ENCODE data around the gene MSLN. TPM values are rescaled to one million over a fixed set of nuclear protein-coding genes. Genes with fewer than 3 reads are reported as not detected.

The MSLN gene
- total and polyA plus RNA-seq, 9 of the 15 experiments (the other 6 are each of a cell fraction or from before 2014, with no cell fraction given): not detected

DNA sequence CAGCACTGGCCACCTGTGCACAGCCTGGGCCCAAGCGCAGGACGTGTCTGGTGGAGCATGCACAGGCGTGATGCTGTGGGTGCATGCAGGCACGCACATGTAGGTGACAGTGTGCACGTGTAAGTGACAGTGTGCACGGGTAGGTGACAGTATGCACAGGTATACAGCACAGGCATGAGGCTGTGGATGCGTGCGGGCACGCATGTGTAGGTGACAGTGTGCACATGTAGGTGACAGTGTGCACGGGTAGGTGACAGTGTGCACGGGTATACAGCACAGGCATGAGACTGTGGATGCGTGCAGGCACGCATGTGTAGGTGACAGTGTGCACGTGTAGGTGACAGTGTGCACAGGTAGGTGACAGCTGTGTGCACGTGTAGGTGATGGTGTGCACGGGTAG, 19.8 kb downstream of the MSLN start:
- WGBS (ENCODE audit: insufficient coverage, low coverage, missing lambda C conversion rate): 32% methylated on average over 16 of the region's 16 CpGs
- Histone ChIP-seq H3K36me3 (ENCODE audit: control insufficient read depth, insufficient read depth, low read length) (peaks cover 8% of the 10 kb centered on the region; the same call in 1 of the 3 replicates), H3K4me1 (replicated peaks in 1 of 2; ENCODE audit: control insufficient read depth in 2 of 2, insufficient read depth in 2 of 2, low read length in 2 of 2) (peaks cover 5 to 76% of the 10 kb centered on the region in 2 experiments; a peak in 3 of 5 replicates), H3K4me3 (no peak overlapping the region), H3K9me1 (ENCODE audit: control insufficient read depth, insufficient read depth, low read length) (no peaks in the 10 kb centered on the region), H3K79me2 (ENCODE audit: control insufficient read depth, insufficient read depth, low read length) (no peaks in the 10 kb centered on the region), H2AFZ (ENCODE audit: low read depth, low read length) (no peak overlapping the region), H3K27me3 (ENCODE audit: control insufficient read depth in 2 of 2, insufficient read depth in 2 of 2, low read length in 2 of 2) (peaks cover 0 to 11% of the 10 kb centered on the region in 2 experiments; a peak in 2 of 5 replicates), H3K27ac (ENCODE audit: extremely low read depth, low read depth, low read length) (no peak overlapping the region), H3K9ac (ENCODE audit: insufficient read depth in 1 of 2, low read depth in 2 of 2, low read length in 2 of 2) (no peak overlapping the region; a peak in 1 of 4 replicates), H3K9me3 (replicated peaks; ENCODE audit: control insufficient read depth, insufficient read depth, low read depth, low read length) (no peaks in the 10 kb centered on the region), H3K4me2 (ENCODE audit: insufficient read depth, low read length) (no peak overlapping the region), H4K20me1 (replicated peaks; ENCODE audit: control insufficient read depth, insufficient read depth, low read length) (peaks cover 10% of the 10 kb centered on the region)
- no TSS peak for BruUV-seq (replicated peaks)
- POLR2A ChIA-PET: interaction anchor here (0.6 to 1.1 kb wide), 3 partner anchors 10 to 552 kb away, joined by 3 to 7 read pairs (median 5); no protein-coding TSS in a partner anchor
- CTCF ChIA-PET (ENCODE audit: low intra/inter-chr PET ratio): no interaction called here
- intact Hi-C loops (cut with micrococcal nuclease): no loop called here
- in situ Hi-C loops (cut with MboI): no loop called here
- DNase-seq (ENCODE audit: extremely low read depth in 1 of 4, low spot score in 3 of 4) (no peak), ATAC-seq (no peak), FAIRE-seq (no peak)
- no peak for TF ChIP-seq FOXJ2 (tag; IDR thresholded peaks at IDR 0.05)
- TF ChIP-seq, protein P1, sequence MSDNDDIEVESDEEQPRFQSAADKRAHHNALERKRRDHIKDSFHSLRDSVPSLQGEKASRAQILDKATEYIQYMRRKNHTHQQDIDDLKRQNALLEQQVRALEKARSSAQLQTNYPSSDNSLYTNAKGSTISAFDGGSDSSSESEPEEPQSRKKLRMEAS (CRISPR knock-in tag; IDR thresholded peaks at IDR 0.05): peak; percentile 66

GRCh38 chr16:781346-782010, 20.9 kb downstream of the MSLN start:
- 0 out of 2 replicates have a peak, but pooled peaks have one; percentile 12 for TF ChIP-seq TFAP4 (CRISPR knock-in tag; IDR thresholded peaks at IDR 0.05; ENCODE audit: borderline replicate concordance)
- no peak for TF ChIP-seq CAMTA2 (CRISPR knock-in tag; conservative IDR thresholded peaks at IDR 0.05)
- TF ChIP-seq, protein P2, sequence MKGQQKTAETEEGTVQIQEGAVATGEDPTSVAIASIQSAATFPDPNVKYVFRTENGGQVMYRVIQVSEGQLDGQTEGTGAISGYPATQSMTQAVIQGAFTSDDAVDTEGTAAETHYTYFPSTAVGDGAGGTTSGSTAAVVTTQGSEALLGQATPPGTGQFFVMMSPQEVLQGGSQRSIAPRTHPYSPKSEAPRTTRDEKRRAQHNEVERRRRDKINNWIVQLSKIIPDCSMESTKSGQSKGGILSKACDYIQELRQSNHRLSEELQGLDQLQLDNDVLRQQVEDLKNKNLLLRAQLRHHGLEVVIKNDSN (CRISPR knock-in tag; IDR thresholded peaks at IDR 0.05): 0 out of 2 replicates have a peak, but pooled peaks have one; percentile 23
- 0 out of 2 replicates have a peak, but pooled peaks have one; percentile 6 for TF ChIP-seq POLR2G (IDR thresholded peaks at IDR 0.05; ENCODE audit: low read depth, low read length)
- no peak for TF ChIP-seq ZFP36 (IDR thresholded peaks at IDR 0.05; ENCODE audit: low read depth, low read length, partially characterized antibody)
- FAIRE-seq (no peak), ATAC-seq (no peak), DNase-seq (ENCODE audit: extremely low read depth in 1 of 4, low spot score in 3 of 4) (no peak)
- 11% methylated on average over 19 of the region's 19 CpGs for WGBS (ENCODE audit: insufficient coverage, low coverage, missing lambda C conversion rate)
- H3K9me3 ChIP-seq (replicated peaks; ENCODE audit: control insufficient read depth, insufficient read depth, low read depth, low read length): no peaks in the 10 kb centered on the region
- H3K4me2 ChIP-seq (ENCODE audit: insufficient read depth, low read length): no peak overlapping the region
- H2AFZ ChIP-seq (ENCODE audit: low read depth, low read length): no peak overlapping the region
- peaks cover 19% of the 10 kb centered on the region; the same call in 1 of the 3 replicates for H3K36me3 ChIP-seq (ENCODE audit: control insufficient read depth, insufficient read depth, low read length)
- H3K9me1 ChIP-seq (ENCODE audit: control insufficient read depth, insufficient read depth, low read length): no peaks in the 10 kb centered on the region
- 0 out of 4 replicates have a peak overlapping the region, but pooled peaks of 1 of the 2 experiments have one; percentile 20 for H3K9ac ChIP-seq (ENCODE audit: insufficient read depth in 1 of 2, low read depth in 2 of 2, low read length in 2 of 2)
- in situ Hi-C loops (cut with MboI): no loop called here
- peaks cover 10% of the 10 kb centered on the region for H4K20me1 ChIP-seq (replicated peaks; ENCODE audit: control insufficient read depth, insufficient read depth, low read length)
- no peak overlapping the region for H3K27ac ChIP-seq (ENCODE audit: extremely low read depth, low read depth, low read length)
- intact Hi-C loops (cut with micrococcal nuclease): no loop called here
- no peaks in the 10 kb centered on the region for H3K79me2 ChIP-seq (ENCODE audit: control insufficient read depth, insufficient read depth, low read length)
- ChIA-PET CTCF (ENCODE audit: low intra/inter-chr PET ratio) (no interaction called here), POLR2A (interaction anchor here (1.0 to 2.9 kb wide), 3 partner anchors 9 to 66 kb away, joined by 3 to 11 read pairs (median 4); no protein-coding TSS in a partner anchor)
- H3K4me3 ChIP-seq: no peak overlapping the region
- no TSS peak for BruUV-seq (replicated peaks)
- peaks cover 0 to 11% of the 10 kb centered on the region in 2 experiments; a peak in 2 of 5 replicates for H3K27me3 ChIP-seq (ENCODE audit: control insufficient read depth in 2 of 2, insufficient read depth in 2 of 2, low read length in 2 of 2)
- peaks cover 5 to 80% of the 10 kb centered on the region in 2 experiments; a peak in 3 of 5 replicates for H3K4me1 ChIP-seq (replicated peaks in 1 of 2; ENCODE audit: control insufficient read depth in 2 of 2, insufficient read depth in 2 of 2, low read length in 2 of 2)
